Transverse colon (tissue), 3 donors: Measurements from ENCODE around the gene ZNF235.

Source experiments
- POLR2A ChIP-seq: fragments of 450-650 bp; IDR thresholded peaks from one replicate; pipeline ENCODE4 v1.6.1; 2016; ENCODE audit warnings: antibody characterized with exemption, mild to moderate bottlenecking, moderate library complexity
- TF ChIP-seq, protein P1 (sequence below), 5 experiments: fragments of 200-600 bp in 3 of 5; fragments of 450-650 bp in 2 of 5; sonication (generic) in 3 of 5; IDR thresholded peaks; 1 replicate in 2 of 5; 2 replicates in 3 of 5; pipeline ENCODE4 v1.5.1; 2016 to 2017; ENCODE audit warnings: antibody characterized with exemption in 5 of 5, inconsistent platforms in 3 of 5, mild to moderate bottlenecking in 2 of 5, moderate library complexity in 1 of 5

- no peak for TF ChIP-seq POLR2A
- TF ChIP-seq, protein P1, sequence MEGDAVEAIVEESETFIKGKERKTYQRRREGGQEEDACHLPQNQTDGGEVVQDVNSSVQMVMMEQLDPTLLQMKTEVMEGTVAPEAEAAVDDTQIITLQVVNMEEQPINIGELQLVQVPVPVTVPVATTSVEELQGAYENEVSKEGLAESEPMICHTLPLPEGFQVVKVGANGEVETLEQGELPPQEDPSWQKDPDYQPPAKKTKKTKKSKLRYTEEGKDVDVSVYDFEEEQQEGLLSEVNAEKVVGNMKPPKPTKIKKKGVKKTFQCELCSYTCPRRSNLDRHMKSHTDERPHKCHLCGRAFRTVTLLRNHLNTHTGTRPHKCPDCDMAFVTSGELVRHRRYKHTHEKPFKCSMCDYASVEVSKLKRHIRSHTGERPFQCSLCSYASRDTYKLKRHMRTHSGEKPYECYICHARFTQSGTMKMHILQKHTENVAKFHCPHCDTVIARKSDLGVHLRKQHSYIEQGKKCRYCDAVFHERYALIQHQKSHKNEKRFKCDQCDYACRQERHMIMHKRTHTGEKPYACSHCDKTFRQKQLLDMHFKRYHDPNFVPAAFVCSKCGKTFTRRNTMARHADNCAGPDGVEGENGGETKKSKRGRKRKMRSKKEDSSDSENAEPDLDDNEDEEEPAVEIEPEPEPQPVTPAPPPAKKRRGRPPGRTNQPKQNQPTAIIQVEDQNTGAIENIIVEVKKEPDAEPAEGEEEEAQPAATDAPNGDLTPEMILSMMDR (IDR thresholded peaks at IDR 0.05), result no peak
These were observed 68.4 kb downstream of the ZNF235 start for GRCh38 chr19:44236384-44236783.
